K562 (cell line): Measurements from ENCODE around the gene PNPLA4. TPM values are rescaled to one million over a fixed set of nuclear protein-coding genes. Genes with fewer than 3 reads are reported as not detected.

ENCODE experiments used
- ATAC-seq: fragments of 200-7000 bp; cut with Tn5 transposase; 3 replicates; pipeline ENCODE4 v1.9.1; 2020; ENCODE audit warnings: moderate library complexity
- BruUV-seq: library from RNA; stranded (reverse); fragments of 400-500 nt; replicated peaks from 2 replicates; lab custom pipeline; 2021; lab: Mats Ljungman, UMichigan
- CTCF ChIA-PET: fragments of 300-600 bp; formaldehyde crosslinking; extraction: SDS; loops from one replicate; lab custom pipeline; 2021; ENCODE audit warnings: low intra/inter-chr PET ratio; lab: Yijun Ruan, JAX
- POLR2A ChIA-PET: fragments of 300-600, 350-650 bp; sonication (Branson Sonifier 250); formaldehyde crosslinking; extraction: SDS; loops from one replicate; lab custom pipeline; 2021; ENCODE audit warnings: antibody characterized with exemption, inconsistent platforms; lab: Yijun Ruan, JAX
- DNase-seq, 4 experiments: peaks; one replicate each; pipeline versions ENCODE4 v3.0.0 to v3.0.0-alpha.2; 2011 to 2018; ENCODE audit warnings: low spot score in 3 of 4, mixed read lengths in 3 of 4; ENCODE audit errors: extremely low read depth in 1 of 4
- FAIRE-seq: peaks from 2 replicates; lab custom pipeline; 2011; peaks lifted over from hg19 to GRCh38; lab: Jason Lieb, UNC
- H2AFZ ChIP-seq: 2 replicates; pipeline ENCODE4 v1.6.0; 2011; ENCODE audit warnings: low read depth, low read length, control low read depth, inconsistent platforms
- H3K27ac ChIP-seq: fragments of 200-600 bp; 3 replicates; pipeline ENCODE4 v1.8.0; 2011; ENCODE audit warnings: low read depth, mild to moderate bottlenecking, control low read depth, inconsistent platforms, low read length, moderate library complexity, mixed read lengths; ENCODE audit errors: extremely low read depth
- H3K27me3 ChIP-seq, 2 experiments: fragments of 300-600 bp in 1 of 2; 2 replicates in 1 of 2; 3 replicates in 1 of 2; pipeline versions ENCODE4 v1.6.0 to v1.8.0; 2011; ENCODE audit warnings: inconsistent platforms in 2 of 2, low read length in 2 of 2, mild to moderate bottlenecking in 1 of 2, mixed read lengths in 1 of 2, moderate library complexity in 1 of 2; ENCODE audit not compliant: control insufficient read depth in 2 of 2, insufficient read depth in 2 of 2
- H3K36me3 ChIP-seq: fragments of 300-600 bp; 3 replicates; pipeline ENCODE4 v1.8.0; 2011; ENCODE audit warnings: mild to moderate bottlenecking, low read length, inconsistent platforms; ENCODE audit not compliant: control insufficient read depth, insufficient read depth
- H3K4me1 ChIP-seq, 2 experiments: fragments of 200-600 bp in 1 of 2; replicated peaks in 1 of 2; 2 replicates in 1 of 2; 3 replicates in 1 of 2; pipeline versions ENCODE4 v1.5.1 to v1.8.0; 2011; ENCODE audit warnings: inconsistent platforms in 2 of 2, low read length in 2 of 2, mild to moderate bottlenecking in 1 of 2, mixed read lengths in 1 of 2, moderate library complexity in 1 of 2; ENCODE audit not compliant: control insufficient read depth in 2 of 2, insufficient read depth in 2 of 2
- H3K4me2 ChIP-seq: 2 replicates; pipeline ENCODE4 v1.6.1; 2011; ENCODE audit warnings: low read length, control low read depth, inconsistent platforms, mixed read lengths; ENCODE audit not compliant: insufficient read depth
- H3K4me3 ChIP-seq: fragments of 200-600 bp; sonication (generic), shearing (Covaris generic); 2 replicates; pipeline ENCODE4 v1.5.1; 2016; ENCODE audit warnings: control low read depth, inconsistent platforms
- H3K79me2 ChIP-seq: fragments of 200-600 bp; 3 replicates; pipeline ENCODE4 v1.8.0; 2011; ENCODE audit warnings: low read length, inconsistent platforms; ENCODE audit not compliant: control insufficient read depth, insufficient read depth
- H3K9ac ChIP-seq, 2 experiments: 2 replicates each; pipeline versions ENCODE4 v1.6.0 to v1.6.1; 2011; ENCODE audit warnings: low read depth in 2 of 2, low read length in 2 of 2, control low read depth in 1 of 2, inconsistent platforms in 1 of 2, mild to moderate bottlenecking in 1 of 2, mixed read lengths in 1 of 2; ENCODE audit not compliant: insufficient read depth in 1 of 2
- H3K9me1 ChIP-seq: one replicate; pipeline ENCODE4 v1.6.0; 2011; ENCODE audit warnings: inconsistent platforms, mild to moderate bottlenecking, low read length, moderate library complexity; ENCODE audit not compliant: control insufficient read depth, insufficient read depth
- H3K9me3 ChIP-seq: replicated peaks from 2 replicates; pipeline ENCODE4 v1.5.1; 2011; ENCODE audit warnings: low read depth, low read length, inconsistent platforms; ENCODE audit not compliant: control insufficient read depth, insufficient read depth
- H4K20me1 ChIP-seq: replicated peaks from 2 replicates; pipeline ENCODE4 v1.6.1; 2011; ENCODE audit warnings: low read length, inconsistent platforms, mixed read lengths; ENCODE audit not compliant: control insufficient read depth, insufficient read depth
- ATF3 ChIP-seq, 2 experiments: fragments of 450-650 bp in 1 of 2; sonication (generic) in 1 of 2; formaldehyde crosslinking in 1 of 2; IDR thresholded peaks in 1 of 2; conservative IDR thresholded peaks in 1 of 2; 2 replicates each; pipeline versions ENCODE4 v1.6.1 to v1.8.1; 2016 to 2023; ENCODE audit warnings: mild to moderate bottlenecking in 2 of 2, moderate library complexity in 2 of 2, inconsistent platforms in 1 of 2, missing genetic modification reagents in 1 of 2
- CEBPG ChIP-seq, 3 experiments: fragments of 200-800 bp in 1 of 3; sonication (Bioruptor generic) in 1 of 3; sonication (generic) in 1 of 3; formaldehyde crosslinking in 1 of 3; IDR thresholded peaks in 2 of 3; conservative IDR thresholded peaks in 1 of 3; 2 replicates each; pipeline versions ENCODE4 v1.6.1 to v1.8.0; 2016 to 2022; ENCODE audit warnings: missing compliant biosample characterization in 2 of 3, missing genetic modification characterization in 2 of 3, mild to moderate bottlenecking in 1 of 3, missing genetic modification reagents in 1 of 3
- RBM15 ChIP-seq: fragments of 200-400 bp; formaldehyde crosslinking; IDR thresholded peaks from 2 replicates; pipeline ENCODE4 v1.6.1; 2018; ENCODE audit warnings: mild to moderate bottlenecking, low read length, moderate library complexity; ENCODE audit not compliant: insufficient read depth
- ZNF384 ChIP-seq: IDR thresholded peaks from 2 replicates; pipeline ENCODE4 v1.6.1; 2012; ENCODE audit warnings: low read depth, low read length, improper control_type of control experiment
- WGBS: fragments of 100-300 bp; shearing (Covaris generic); methylation state at CpG from one replicate; pipeline ENCODE4 v1.1.6; 2016; ENCODE audit warnings: low coverage, mixed read lengths; ENCODE audit not compliant: insufficient coverage; ENCODE audit errors: missing lambda C conversion rate; 5-methylcytosine and 5-hydroxymethylcytosine counted together
- in situ Hi-C: fragments of 300-500 bp; cut with MboI; formaldehyde crosslinking; loops from 4 replicates; pipeline ENCODE4 v1.15.0; 2018; ENCODE audit warnings: inconsistent platforms, mixed read lengths
- intact Hi-C: fragments of 100-400 bp; cut with micrococcal nuclease; formaldehyde crosslinking; loops from 2 replicates; pipeline ENCODE4 v1.14.2; 2022
- polyA plus RNA-seq, 8 experiments: library from polyadenylated mRNA; depleted of rRNA in 4 of 8; stranded (reverse) in 5 of 8; unstranded in 3 of 8; fragments of >200 nt; fragmentation: Nextera tagmentation in 2 of 8; fragmentation: Illumina TruSeq in 1 of 8; extraction: Ambion mirVana in 2 of 8; extraction: Trizol in 1 of 8; gene quantifications; 2 replicates each; pipeline versions ENCODE4 v1.2.1 to v1.2.3, GENCODE V29; 2011 to 2014; ENCODE audit warnings: inconsistent platforms in 1 of 8, missing spikeins in 1 of 8
- total RNA-seq, 7 experiments: library from RNA; depleted of rRNA in 6 of 7; stranded (reverse); fragments of >200 nt in 6 of 7; fragmentation: Illumina TruSeq in 2 of 7; extraction: Trizol in 2 of 7; gene quantifications; 2 replicates each; pipeline versions ENCODE4 v1.2.1 to v1.2.3, GENCODE V29; 2011 to 2021; ENCODE audit warnings: low replicate concordance in 1 of 7

PNPLA4 gene
- total and polyA plus RNA-seq, 9 of the 15 experiments (the other 6 are each of a cell fraction or from before 2014, with no cell fraction given): 20.7 to 61.1 (median 32.7) TPM

GRCh38 chrX:7970428-7970827 is 43.2 kb upstream of the PNPLA4 start:
- no peaks in the 10 kb centered on the region for H3K4me1 ChIP-seq
- no peak for TF ChIP-seq RBM15
- 0 out of 2 replicates have a peak, but pooled peaks have one; percentile 31 for TF ChIP-seq ATF3 (IDR thresholded peaks at IDR 0.05)
- TF ChIP-seq ATF3 (CRISPR knock-in tag; conservative IDR thresholded peaks at IDR 0.05): no peak
- TF ChIP-seq CEBPG (CRISPR knock-in tag; IDR thresholded peaks at IDR 0.05): no peak
- TF ChIP-seq CEBPG (tag; conservative IDR thresholded peaks at IDR 0.05 in 1 of 2, IDR thresholded peaks at IDR 0.05 in 1 of 2): peak in 1 of 2 experiments; percentile 41; a peak in 1 of 4 replicates
- H3K4me3 ChIP-seq: no peak overlapping the region
- in situ Hi-C loops (no loop called here), intact Hi-C loops (no loop called here)
- ATAC-seq (no peak), FAIRE-seq (no peak), DNase-seq (no peak)
- WGBS: 5% methylated on average over 3 of the region's 4 CpGs
- no peak overlapping the region for H3K9ac ChIP-seq
- H3K9me3 ChIP-seq: no peaks in the 10 kb centered on the region
- ChIA-PET CTCF (no interaction called here), POLR2A (no interaction called here)
- BruUV-seq: no TSS peak
- H4K20me1 ChIP-seq: no peaks in the 10 kb centered on the region
- H3K27ac ChIP-seq: no peak overlapping the region
- no peaks in the 10 kb centered on the region for H3K36me3 ChIP-seq
- no peaks in the 10 kb centered on the region for H3K79me2 ChIP-seq
- H3K9me1 ChIP-seq: no peaks in the 10 kb centered on the region
- no peak overlapping the region for H2AFZ ChIP-seq
- no peak overlapping the region for H3K4me2 ChIP-seq
- no peaks in the 10 kb centered on the region for H3K27me3 ChIP-seq

GRCh38 chrX:7965436-7965835 is 38.2 kb upstream of the PNPLA4 start:
- no peak for TF ChIP-seq ZNF384
- no peak overlapping the region for H3K27ac ChIP-seq
- BruUV-seq: no TSS peak
- no peak for DNase-seq
- H3K9me3 ChIP-seq: no peaks in the 10 kb centered on the region
- ChIA-PET POLR2A (no interaction called here), CTCF (no interaction called here)
- in situ Hi-C loops (no loop called here), intact Hi-C loops (no loop called here)
- no peaks in the 10 kb centered on the region for H3K79me2 ChIP-seq
- H3K9ac ChIP-seq: no peak overlapping the region
- 6% methylated on average over 5 of the region's 5 CpGs for WGBS
- no peak overlapping the region for H2AFZ ChIP-seq
- H4K20me1 ChIP-seq: no peaks in the 10 kb centered on the region
- no peak overlapping the region for H3K4me3 ChIP-seq
- no peaks in the 10 kb centered on the region for H3K4me1 ChIP-seq
- H3K4me2 ChIP-seq: no peak overlapping the region
- ATAC-seq: no peak
- H3K9me1 ChIP-seq: no peaks in the 10 kb centered on the region
- no peaks in the 10 kb centered on the region for H3K27me3 ChIP-seq
- no peaks in the 10 kb centered on the region for H3K36me3 ChIP-seq
- FAIRE-seq: no peak
